GM12878 (cell line): ENCODE measurements around the gene GTF2H1. TPM values are rescaled to one million over a fixed set of nuclear protein-coding genes. Genes with fewer than 3 reads are reported as not detected.

Experiments
- BHLHE40 ChIP-seq, 2 experiments: fragments of 450-650 bp in 1 of 2; IDR thresholded peaks; 2 replicates each; pipeline ENCODE4 v1.6.1; 2011 to 2017; ENCODE audit warnings: low read depth in 2 of 2, borderline replicate concordance in 1 of 2, improper control_type of control experiment in 1 of 2, low read length in 1 of 2, mild to moderate bottlenecking in 1 of 2
- CHD4 ChIP-seq: fragments of 200-600 bp; sonication (generic); IDR thresholded peaks from 2 replicates; pipeline ENCODE4 v1.6.1; 2016; ENCODE audit warnings: mild to moderate bottlenecking
- EGR1 ChIP-seq, 2 experiments: IDR thresholded peaks; 1 replicate in 1 of 2; 2 replicates in 1 of 2; pipeline ENCODE4 v1.6.1; 2011 to 2012; ENCODE audit warnings: low read depth in 2 of 2, low read length in 2 of 2, borderline replicate concordance in 1 of 2, mild to moderate bottlenecking in 1 of 2, moderate library complexity in 1 of 2
- EP300 ChIP-seq, 2 experiments: fragments of 150-350 bp in 1 of 2; IDR thresholded peaks; 2 replicates each; pipeline ENCODE4 v1.6.1; 2011 to 2012; ENCODE audit warnings: low read depth in 2 of 2, low read length in 2 of 2, borderline replicate concordance in 1 of 2, improper control_type of control experiment in 1 of 2, inconsistent platforms in 1 of 2; ENCODE audit not compliant: control insufficient read depth in 1 of 2
- FOXM1 ChIP-seq: IDR thresholded peaks from 2 replicates; pipeline ENCODE4 v1.6.1; 2012; ENCODE audit warnings: low read depth, mild to moderate bottlenecking, inconsistent platforms, low read length, moderate library complexity
- GABPA ChIP-seq: IDR thresholded peaks from 2 replicates; pipeline ENCODE4 v1.6.1; 2014; ENCODE audit warnings: antibody characterized with exemption, low read depth, mild to moderate bottlenecking, inconsistent platforms
- GATAD2B ChIP-seq: fragments of 450-650 bp; conservative IDR thresholded peaks from 2 replicates; pipeline ENCODE4 v1.6.1; 2017; ENCODE audit warnings: low read depth, mild to moderate bottlenecking, moderate library complexity
- HDAC2 ChIP-seq: fragments of 200-600 bp; sonication (generic); IDR thresholded peaks from 2 replicates; pipeline ENCODE4 v1.6.1; 2017
- KAT2A ChIP-seq: conservative IDR thresholded peaks from 2 replicates; pipeline ENCODE4 v1.6.1; 2011; ENCODE audit warnings: low read depth, low read length; ENCODE audit not compliant: control insufficient read depth
- NFXL1 ChIP-seq: fragments of 450-650 bp; IDR thresholded peaks from 2 replicates; pipeline ENCODE4 v1.6.1; 2017; ENCODE audit warnings: antibody characterized with exemption, mild to moderate bottlenecking, borderline replicate concordance
- SREBF1 ChIP-seq: IDR thresholded peaks from 2 replicates; pipeline ENCODE4 v1.6.1; 2012; ENCODE audit warnings: mild to moderate bottlenecking, low read length
- SUPT20H ChIP-seq: IDR thresholded peaks from 2 replicates; pipeline ENCODE4 v1.6.1; 2011; ENCODE audit warnings: low read depth, mild to moderate bottlenecking, low read length, moderate library complexity, borderline replicate concordance; ENCODE audit not compliant: control insufficient read depth
- WRNIP1 ChIP-seq: IDR thresholded peaks from 2 replicates; pipeline ENCODE4 v1.6.1; 2011; ENCODE audit warnings: low read depth, low read length, improper control_type of control experiment, borderline replicate concordance
- YY1 ChIP-seq: IDR thresholded peaks from 2 replicates; pipeline ENCODE4 v1.6.1; 2011; ENCODE audit warnings: low read depth, mild to moderate bottlenecking, low read length
- ZNF217 ChIP-seq: fragments of 450-650 bp; IDR thresholded peaks from 2 replicates; pipeline ENCODE4 v1.6.1; 2017; ENCODE audit warnings: antibody characterized with exemption, mild to moderate bottlenecking
- polyA plus RNA-seq, 11 experiments: library from polyadenylated mRNA; depleted of rRNA in 4 of 11; unstranded in 6 of 11; stranded (reverse) in 5 of 11; fragments of >200 nt; fragmentation: Nextera tagmentation in 4 of 11; fragmentation: Illumina TruSeq in 1 of 11; extraction: Ambion mirVana in 4 of 11; extraction: Trizol in 1 of 11; gene quantifications; 1 replicate in 1 of 11; 2 replicates in 10 of 11; pipeline versions ENCODE4 v1.2.1 to v1.2.3, GENCODE V29; 2011 to 2016; ENCODE audit warnings: inconsistent platforms in 2 of 11, missing spikeins in 2 of 11, low read depth in 1 of 11
- total RNA-seq, 4 experiments: library from RNA; depleted of rRNA in 3 of 4; stranded (reverse); fragments of >200 nt in 3 of 4; fragmentation: Illumina TruSeq in 1 of 4; extraction: Trizol in 1 of 4; gene quantifications; 2 replicates each; pipeline versions ENCODE4 v1.2.1 to v1.2.3, GENCODE V29; 2013 to 2021
- TF ChIP-seq, protein P1 (sequence below): fragments of 450-650 bp; IDR thresholded peaks from 2 replicates; pipeline ENCODE4 v1.6.1; 2016; ENCODE audit warnings: mild to moderate bottlenecking, moderate library complexity, borderline replicate concordance
- TF ChIP-seq, protein P2 (sequence below): fragments of 450-650 bp; conservative IDR thresholded peaks from 2 replicates; pipeline ENCODE4 v1.6.1; 2017; ENCODE audit warnings: mild to moderate bottlenecking, moderate library complexity
- TF ChIP-seq, protein P3 (sequence below): IDR thresholded peaks from 2 replicates; pipeline ENCODE4 v1.6.1; 2012; ENCODE audit warnings: mild to moderate bottlenecking, low read depth, low read length

GTF2H1 gene
- total and polyA plus RNA-seq, 10 of the 15 experiments (the other 5 are each of a cell fraction or from before 2014, with no cell fraction given): 36.7 to 68.8 (median 46.6) TPM

DNA sequence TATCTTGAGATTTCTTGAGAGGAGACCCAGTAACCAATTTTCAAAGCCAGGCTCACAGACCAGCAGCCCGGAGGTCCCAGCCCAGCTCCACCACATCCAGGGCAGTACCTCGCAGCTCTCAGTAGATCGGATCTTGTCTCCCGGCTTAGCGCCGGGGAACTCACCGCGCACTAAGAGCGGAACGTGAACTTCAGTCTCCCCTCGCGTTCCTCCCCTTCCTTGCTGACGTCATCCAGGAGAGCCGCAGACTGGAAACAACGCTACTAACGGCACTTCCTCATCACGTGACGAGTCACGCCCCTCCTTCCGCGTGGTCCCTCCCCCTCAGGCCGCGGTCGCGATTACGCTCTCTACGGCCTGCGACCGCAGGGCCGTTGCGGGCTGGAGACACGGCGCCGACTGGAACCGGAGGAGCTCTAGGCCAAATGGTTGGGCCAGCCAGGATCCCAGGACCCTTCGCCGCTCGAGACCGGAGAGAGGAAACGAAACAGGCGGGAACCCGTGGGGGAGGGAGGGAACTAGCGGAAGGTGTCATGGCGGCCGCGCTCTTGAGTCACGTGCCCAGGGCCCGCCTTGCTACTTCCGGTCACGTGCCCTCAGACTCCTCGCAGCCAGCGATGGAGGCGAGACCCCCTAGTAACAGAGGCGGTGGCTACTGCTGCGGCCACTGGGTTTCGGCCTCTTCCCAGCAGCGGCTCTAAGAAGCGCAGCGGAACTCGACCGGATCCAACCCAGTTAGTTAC is at the start of gene GTF2H1, which contains the start of gene HPS5 (continued):
- TF ChIP-seq, protein P1, sequence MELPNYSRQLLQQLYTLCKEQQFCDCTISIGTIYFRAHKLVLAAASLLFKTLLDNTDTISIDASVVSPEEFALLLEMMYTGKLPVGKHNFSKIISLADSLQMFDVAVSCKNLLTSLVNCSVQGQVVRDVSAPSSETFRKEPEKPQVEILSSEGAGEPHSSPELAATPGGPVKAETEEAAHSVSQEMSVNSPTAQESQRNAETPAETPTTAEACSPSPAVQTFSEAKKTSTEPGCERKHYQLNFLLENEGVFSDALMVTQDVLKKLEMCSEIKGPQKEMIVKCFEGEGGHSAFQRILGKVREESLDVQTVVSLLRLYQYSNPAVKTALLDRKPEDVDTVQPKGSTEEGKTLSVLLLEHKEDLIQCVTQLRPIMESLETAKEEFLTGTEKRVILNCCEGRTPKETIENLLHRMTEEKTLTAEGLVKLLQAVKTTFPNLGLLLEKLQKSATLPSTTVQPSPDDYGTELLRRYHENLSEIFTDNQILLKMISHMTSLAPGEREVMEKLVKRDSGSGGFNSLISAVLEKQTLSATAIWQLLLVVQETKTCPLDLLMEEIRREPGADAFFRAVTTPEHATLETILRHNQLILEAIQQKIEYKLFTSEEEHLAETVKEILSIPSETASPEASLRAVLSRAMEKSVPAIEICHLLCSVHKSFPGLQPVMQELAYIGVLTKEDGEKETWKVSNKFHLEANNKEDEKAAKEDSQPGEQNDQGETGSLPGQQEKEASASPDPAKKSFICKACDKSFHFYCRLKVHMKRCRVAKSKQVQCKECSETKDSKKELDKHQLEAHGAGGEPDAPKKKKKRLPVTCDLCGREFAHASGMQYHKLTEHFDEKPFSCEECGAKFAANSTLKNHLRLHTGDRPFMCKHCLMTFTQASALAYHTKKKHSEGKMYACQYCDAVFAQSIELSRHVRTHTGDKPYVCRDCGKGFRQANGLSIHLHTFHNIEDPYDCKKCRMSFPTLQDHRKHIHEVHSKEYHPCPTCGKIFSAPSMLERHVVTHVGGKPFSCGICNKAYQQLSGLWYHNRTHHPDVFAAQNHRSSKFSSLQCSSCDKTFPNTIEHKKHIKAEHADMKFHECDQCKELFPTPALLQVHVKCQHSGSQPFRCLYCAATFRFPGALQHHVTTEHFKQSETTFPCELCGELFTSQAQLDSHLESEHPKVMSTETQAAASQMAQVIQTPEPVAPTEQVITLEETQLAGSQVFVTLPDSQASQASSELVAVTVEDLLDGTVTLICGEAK: peak; percentile 92
- TF ChIP-seq EGR1 (IDR thresholded peaks at IDR 0.05; ENCODE audit: borderline replicate concordance in 1 of 2, low read depth in 2 of 2, low read length in 2 of 2) (peak; percentile 32 to 37), SUPT20H (no peak), EP300 (IDR thresholded peaks at IDR 0.05; ENCODE audit: borderline replicate concordance in 1 of 2, control insufficient read depth in 1 of 2, low read depth in 2 of 2, low read length in 2 of 2) (no peak; a peak in 3 of 4 replicates), WRNIP1 (no peak), GATAD2B (peak; percentile 97), CHD4 (no peak), KAT2A (no peak), HDAC2 (no peak), NFXL1 (no peak), YY1 (peak; percentile 97), FOXM1 (no peak), SREBF1 (peak; percentile 41; the same call in 1 of the 2 replicates), BHLHE40 (IDR thresholded peaks at IDR 0.05; ENCODE audit: borderline replicate concordance in 1 of 2, low read depth in 2 of 2, low read length in 1 of 2) (peak; percentile 97 to 100), GABPA (peak; percentile 92), ZNF217 (no peak)
- TF ChIP-seq, protein P2, sequence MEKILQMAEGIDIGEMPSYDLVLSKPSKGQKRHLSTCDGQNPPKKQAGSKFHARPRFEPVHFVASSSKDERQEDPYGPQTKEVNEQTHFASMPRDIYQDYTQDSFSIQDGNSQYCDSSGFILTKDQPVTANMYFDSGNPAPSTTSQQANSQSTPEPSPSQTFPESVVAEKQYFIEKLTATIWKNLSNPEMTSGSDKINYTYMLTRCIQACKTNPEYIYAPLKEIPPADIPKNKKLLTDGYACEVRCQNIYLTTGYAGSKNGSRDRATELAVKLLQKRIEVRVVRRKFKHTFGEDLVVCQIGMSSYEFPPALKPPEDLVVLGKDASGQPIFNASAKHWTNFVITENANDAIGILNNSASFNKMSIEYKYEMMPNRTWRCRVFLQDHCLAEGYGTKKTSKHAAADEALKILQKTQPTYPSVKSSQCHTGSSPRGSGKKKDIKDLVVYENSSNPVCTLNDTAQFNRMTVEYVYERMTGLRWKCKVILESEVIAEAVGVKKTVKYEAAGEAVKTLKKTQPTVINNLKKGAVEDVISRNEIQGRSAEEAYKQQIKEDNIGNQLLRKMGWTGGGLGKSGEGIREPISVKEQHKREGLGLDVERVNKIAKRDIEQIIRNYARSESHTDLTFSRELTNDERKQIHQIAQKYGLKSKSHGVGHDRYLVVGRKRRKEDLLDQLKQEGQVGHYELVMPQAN: peak; percentile 91
- TF ChIP-seq, protein P3, sequence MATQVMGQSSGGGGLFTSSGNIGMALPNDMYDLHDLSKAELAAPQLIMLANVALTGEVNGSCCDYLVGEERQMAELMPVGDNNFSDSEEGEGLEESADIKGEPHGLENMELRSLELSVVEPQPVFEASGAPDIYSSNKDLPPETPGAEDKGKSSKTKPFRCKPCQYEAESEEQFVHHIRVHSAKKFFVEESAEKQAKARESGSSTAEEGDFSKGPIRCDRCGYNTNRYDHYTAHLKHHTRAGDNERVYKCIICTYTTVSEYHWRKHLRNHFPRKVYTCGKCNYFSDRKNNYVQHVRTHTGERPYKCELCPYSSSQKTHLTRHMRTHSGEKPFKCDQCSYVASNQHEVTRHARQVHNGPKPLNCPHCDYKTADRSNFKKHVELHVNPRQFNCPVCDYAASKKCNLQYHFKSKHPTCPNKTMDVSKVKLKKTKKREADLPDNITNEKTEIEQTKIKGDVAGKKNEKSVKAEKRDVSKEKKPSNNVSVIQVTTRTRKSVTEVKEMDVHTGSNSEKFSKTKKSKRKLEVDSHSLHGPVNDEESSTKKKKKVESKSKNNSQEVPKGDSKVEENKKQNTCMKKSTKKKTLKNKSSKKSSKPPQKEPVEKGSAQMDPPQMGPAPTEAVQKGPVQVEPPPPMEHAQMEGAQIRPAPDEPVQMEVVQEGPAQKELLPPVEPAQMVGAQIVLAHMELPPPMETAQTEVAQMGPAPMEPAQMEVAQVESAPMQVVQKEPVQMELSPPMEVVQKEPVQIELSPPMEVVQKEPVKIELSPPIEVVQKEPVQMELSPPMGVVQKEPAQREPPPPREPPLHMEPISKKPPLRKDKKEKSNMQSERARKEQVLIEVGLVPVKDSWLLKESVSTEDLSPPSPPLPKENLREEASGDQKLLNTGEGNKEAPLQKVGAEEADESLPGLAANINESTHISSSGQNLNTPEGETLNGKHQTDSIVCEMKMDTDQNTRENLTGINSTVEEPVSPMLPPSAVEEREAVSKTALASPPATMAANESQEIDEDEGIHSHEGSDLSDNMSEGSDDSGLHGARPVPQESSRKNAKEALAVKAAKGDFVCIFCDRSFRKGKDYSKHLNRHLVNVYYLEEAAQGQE: no peak
